HCT116 (cell line): ENCODE results near the gene HHATL. TPM values are rescaled to one million over a fixed set of nuclear protein-coding genes. Genes with fewer than 3 reads are reported as not detected.

ENCODE experiments used
- ATAC-seq: fragments of 200-7000 bp; cut with Tn5 transposase; 2 replicates; pipeline ENCODE4 v1.9.1; 2020; ENCODE audit warnings: mild to moderate bottlenecking, moderate library complexity
- BruUV-seq: library from RNA; stranded (reverse); fragments of 400-500 nt; replicated peaks from 2 replicates; lab custom pipeline; 2021; lab: Mats Ljungman, UMichigan
- CTCF ChIA-PET: fragments of 300-600 bp; sonication (Branson Sonifier 250); formaldehyde crosslinking; loops from one replicate; lab custom pipeline; 2021; ENCODE audit warnings: antibody characterized with exemption; lab: Charles Lee
- POLR2A ChIA-PET: fragments of 300-600, 350-600 bp; sonication (Branson Sonifier 250); formaldehyde crosslinking; loops from one replicate; lab custom pipeline; 2021; ENCODE audit warnings: antibody characterized with exemption; lab: Charles Lee
- RAD21 ChIA-PET, 2 experiments: fragments of 300-600 bp; sonication (Branson Sonifier 250); formaldehyde crosslinking; loops; one replicate each; lab custom pipeline; 2023; ENCODE audit warnings: low total read pairs in 2 of 2; ENCODE audit not compliant: uncharacterized antibody in 2 of 2, unreplicated experiment in 2 of 2, low non-redundant PET in 1 of 2; lab: Charles Lee
- DNase-seq: peaks from one replicate; pipeline ENCODE4 v3.0.0-alpha.2; 2010; ENCODE audit warnings: low read depth, low spot score
- H2AFZ ChIP-seq: fragments of 200-600 bp; shearing (Covaris generic), sonication (generic); 2 replicates; pipeline ENCODE4 v1.6.1; 2017; ENCODE audit warnings: low read depth, mixed run types, mixed read lengths, antibody characterized with exemption, low read length; ENCODE audit not compliant: poor library complexity, severe bottlenecking
- H3K27ac ChIP-seq: 2 replicates; pipeline ENCODE4 v1.5.1; 2012; ENCODE audit warnings: low read depth, low read length
- H3K27me3 ChIP-seq: fragments of 200-600 bp; sonication (generic); 2 replicates; pipeline ENCODE4 v1.6.1; 2016; ENCODE audit warnings: mixed run types, low read length, mixed read lengths; ENCODE audit not compliant: insufficient read depth
- H3K36me3 ChIP-seq, 2 experiments: fragments of 200-500 bp in 1 of 2; fragments of 200-600 bp in 1 of 2; sonication (Bioruptor generic) in 1 of 2; sonication (generic) in 1 of 2; 2 replicates each; pipeline versions ENCODE4 v1.5.1 to v1.6.1; 2014 to 2016; ENCODE audit warnings: low read length in 2 of 2, inconsistent platforms in 1 of 2, mixed read lengths in 1 of 2, mixed run types in 1 of 2; ENCODE audit not compliant: insufficient read depth in 2 of 2, control insufficient read depth in 1 of 2
- H3K4me1 ChIP-seq, 2 experiments: fragments of 200-600 bp in 1 of 2; sonication (generic) in 1 of 2; 2 replicates each; pipeline versions ENCODE4 v1.5.1 to v1.6.1; 2012 to 2017; ENCODE audit warnings: low read length in 2 of 2, inconsistent platforms in 1 of 2, mild to moderate bottlenecking in 1 of 2, mixed read lengths in 1 of 2, mixed run types in 1 of 2, moderate library complexity in 1 of 2; ENCODE audit not compliant: insufficient read depth in 2 of 2, control insufficient read depth in 1 of 2
- H3K4me2 ChIP-seq: fragments of 200-600 bp; sonication (generic); 2 replicates; pipeline ENCODE4 v1.6.1; 2017; ENCODE audit warnings: mixed run types, low read length, mixed read lengths
- H3K4me3 ChIP-seq, 2 experiments: fragments of 200-600 bp in 1 of 2; sonication (generic) in 1 of 2; replicated peaks in 1 of 2; 2 replicates each; pipeline ENCODE4 v1.5.1; 2011 to 2016; ENCODE audit warnings: low read length in 2 of 2, control low read depth in 1 of 2, low read depth in 1 of 2, mild to moderate bottlenecking in 1 of 2, mixed read lengths in 1 of 2, mixed run types in 1 of 2
- H3K79me2 ChIP-seq: fragments of 200-600 bp; sonication (generic); 2 replicates; pipeline ENCODE4 v1.6.1; 2017; ENCODE audit warnings: mild to moderate bottlenecking, mixed run types, low read length, moderate library complexity, mixed read lengths; ENCODE audit not compliant: insufficient read depth
- H3K9ac ChIP-seq: fragments of 200-600 bp; sonication (generic); 2 replicates; pipeline ENCODE4 v1.6.1; 2016; ENCODE audit warnings: low read length, mixed read lengths
- H3K9me2 ChIP-seq: fragments of 200-600 bp; sonication (generic), shearing (Covaris generic); 2 replicates; pipeline ENCODE4 v1.6.1; 2017; ENCODE audit warnings: mixed run types, mild to moderate bottlenecking, moderate library complexity; ENCODE audit not compliant: insufficient read depth
- H3K9me3 ChIP-seq, 2 experiments: fragments of 200-500 bp in 1 of 2; fragments of 200-600 bp in 1 of 2; sonication (Bioruptor generic) in 1 of 2; sonication (generic) in 1 of 2; 2 replicates each; pipeline ENCODE4 v1.6.1; 2014 to 2017; ENCODE audit warnings: low read length in 2 of 2, mixed read lengths in 2 of 2, inconsistent platforms in 1 of 2, low read depth in 1 of 2, mild to moderate bottlenecking in 1 of 2, mixed run types in 1 of 2, moderate library complexity in 1 of 2; ENCODE audit not compliant: control insufficient read depth in 1 of 2, insufficient read depth in 1 of 2
- H4K20me1 ChIP-seq: fragments of 200-600 bp; sonication (generic), shearing (Covaris generic); 2 replicates; pipeline ENCODE4 v1.6.1; 2017; ENCODE audit warnings: mixed run types, mild to moderate bottlenecking, moderate library complexity; ENCODE audit not compliant: insufficient read depth
- CBX3 ChIP-seq: IDR thresholded peaks from 2 replicates; pipeline ENCODE4 v1.6.1; 2012; ENCODE audit warnings: low read depth
- EZH2 ChIP-seq: fragments of 200-600 bp; sonication (generic); IDR thresholded peaks from 2 replicates; pipeline ENCODE4 v1.6.1; 2017; ENCODE audit warnings: antibody characterized with exemption, mixed run types
- JUND ChIP-seq: IDR thresholded peaks from 2 replicates; pipeline ENCODE4 v1.6.1; 2012
- POLR2AphosphoS5 ChIP-seq: IDR thresholded peaks from 2 replicates; pipeline ENCODE4 v1.6.1; 2011; ENCODE audit warnings: mild to moderate bottlenecking, low read depth, low read length, moderate library complexity
- RAD21 ChIP-seq: IDR thresholded peaks from 2 replicates; pipeline ENCODE4 v1.6.1; 2012; ENCODE audit warnings: low read depth, mild to moderate bottlenecking
- SRF ChIP-seq: IDR thresholded peaks from 2 replicates; pipeline ENCODE4 v1.6.1; 2012; ENCODE audit warnings: low read depth
- YY1 ChIP-seq: IDR thresholded peaks from 2 replicates; pipeline ENCODE4 v1.6.1; 2011; ENCODE audit warnings: low read length, low read depth, moderate library complexity, mild to moderate bottlenecking; ENCODE audit not compliant: insufficient replicate concordance; ENCODE audit errors: extremely low read depth
- ZNF274 ChIP-seq: fragments of 200-500 bp; sonication (Bioruptor generic); IDR thresholded peaks from 2 replicates; pipeline ENCODE4 v1.6.1; 2014; ENCODE audit warnings: mild to moderate bottlenecking, low read depth, low read length, inconsistent platforms
- intact Hi-C: fragments of 100-400 bp; cut with micrococcal nuclease; formaldehyde crosslinking; loops from 2 replicates; pipeline ENCODE4 v1.10.0; 2022
- total RNA-seq: library from RNA; stranded (reverse); gene quantifications from one replicate; pipeline ENCODE4 v1.2.1, GENCODE V29; 2021; ENCODE audit not compliant: unreplicated experiment
- TF ChIP-seq, protein P1 (sequence below): IDR thresholded peaks from 2 replicates; pipeline ENCODE4 v1.6.1; 2012
- TF ChIP-seq, protein P2 (sequence below): IDR thresholded peaks from 2 replicates; pipeline ENCODE4 v1.6.1; 2011; ENCODE audit warnings: mild to moderate bottlenecking, low read length, moderate library complexity; ENCODE audit not compliant: insufficient replicate concordance; ENCODE audit errors: extremely low read depth

The HHATL gene
- total RNA-seq, 1 experiment from 2014 or later = 0.52 TPM

DNA sequence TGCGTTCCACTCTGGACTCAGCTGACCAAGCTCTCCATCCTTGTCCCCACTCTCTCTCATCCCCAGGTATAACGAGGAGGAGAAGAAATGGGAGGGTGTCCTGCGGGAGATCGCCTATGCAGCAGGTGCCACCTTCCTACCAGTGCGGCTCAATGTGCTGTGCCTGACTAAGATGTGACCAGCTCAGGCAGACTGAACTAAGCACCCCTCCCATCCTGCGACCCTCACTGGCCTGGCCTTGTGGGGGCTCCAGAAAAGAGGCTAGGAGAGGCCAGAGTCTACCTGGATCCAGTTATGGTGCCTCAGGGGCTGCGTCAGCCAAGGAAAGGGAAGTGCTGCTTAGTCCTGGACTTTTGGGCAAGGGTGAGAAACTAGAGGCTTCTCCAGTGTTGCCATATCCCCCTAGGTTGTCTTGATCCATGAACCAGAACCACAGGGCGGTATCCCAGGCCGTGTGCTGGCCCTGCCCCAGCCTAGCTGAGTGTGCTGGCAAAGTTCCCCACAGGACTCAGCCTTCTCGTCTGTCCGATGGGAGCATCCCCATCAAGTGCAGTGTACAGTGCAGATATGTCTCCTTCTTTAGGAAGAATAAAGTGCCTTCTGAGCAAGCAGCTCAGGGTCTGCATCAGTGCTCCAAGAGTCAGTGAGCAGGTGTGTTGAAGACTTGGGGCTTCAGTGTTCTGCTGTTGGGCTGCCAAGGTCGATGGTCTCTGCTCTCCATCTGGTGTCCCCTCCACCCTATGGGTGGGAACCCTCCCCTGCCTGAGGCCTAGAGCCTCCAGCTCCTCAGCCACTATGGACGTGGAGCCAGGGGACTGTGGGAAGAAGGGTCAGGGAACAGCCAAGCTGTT lies 10.6 kb downstream of the HHATL start:
- H3K9me3 ChIP-seq = no peaks in the 10 kb centered on the region
- intact Hi-C loops = no loop called here
- DNase-seq = no peak
- H3K36me3 ChIP-seq = no peaks in the 10 kb centered on the region
- no peak overlapping the region for H3K4me3 ChIP-seq
- TF ChIP-seq SRF (no peak), ZNF274 (no peak)
- TF ChIP-seq, protein P1, sequence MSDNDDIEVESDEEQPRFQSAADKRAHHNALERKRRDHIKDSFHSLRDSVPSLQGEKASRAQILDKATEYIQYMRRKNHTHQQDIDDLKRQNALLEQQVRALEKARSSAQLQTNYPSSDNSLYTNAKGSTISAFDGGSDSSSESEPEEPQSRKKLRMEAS = no peak
- TF ChIP-seq, all 23 proteins: peak for 0
- RAD21 ChIA-PET = no interaction called here
- no peaks in the 10 kb centered on the region for H3K79me2 ChIP-seq
- no peak for ATAC-seq
- peaks cover 0 to 3% of the 10 kb centered on the region in 2 experiments; a peak in 1 of 4 replicates for H3K4me1 ChIP-seq
- no TSS peak for BruUV-seq
- no peak overlapping the region for H3K9ac ChIP-seq
- H3K4me2 ChIP-seq = no peak overlapping the region
- CTCF ChIA-PET = no interaction called here
- peaks cover 6% of the 10 kb centered on the region; the same call in 1 of the 2 replicates for H3K27me3 ChIP-seq
- H4K20me1 ChIP-seq = no peaks in the 10 kb centered on the region
- no peaks in the 10 kb centered on the region for H3K9me2 ChIP-seq
- no peak overlapping the region for H3K27ac ChIP-seq
- POLR2A ChIA-PET = no interaction called here
- H2AFZ ChIP-seq = no peak overlapping the region

DNA sequence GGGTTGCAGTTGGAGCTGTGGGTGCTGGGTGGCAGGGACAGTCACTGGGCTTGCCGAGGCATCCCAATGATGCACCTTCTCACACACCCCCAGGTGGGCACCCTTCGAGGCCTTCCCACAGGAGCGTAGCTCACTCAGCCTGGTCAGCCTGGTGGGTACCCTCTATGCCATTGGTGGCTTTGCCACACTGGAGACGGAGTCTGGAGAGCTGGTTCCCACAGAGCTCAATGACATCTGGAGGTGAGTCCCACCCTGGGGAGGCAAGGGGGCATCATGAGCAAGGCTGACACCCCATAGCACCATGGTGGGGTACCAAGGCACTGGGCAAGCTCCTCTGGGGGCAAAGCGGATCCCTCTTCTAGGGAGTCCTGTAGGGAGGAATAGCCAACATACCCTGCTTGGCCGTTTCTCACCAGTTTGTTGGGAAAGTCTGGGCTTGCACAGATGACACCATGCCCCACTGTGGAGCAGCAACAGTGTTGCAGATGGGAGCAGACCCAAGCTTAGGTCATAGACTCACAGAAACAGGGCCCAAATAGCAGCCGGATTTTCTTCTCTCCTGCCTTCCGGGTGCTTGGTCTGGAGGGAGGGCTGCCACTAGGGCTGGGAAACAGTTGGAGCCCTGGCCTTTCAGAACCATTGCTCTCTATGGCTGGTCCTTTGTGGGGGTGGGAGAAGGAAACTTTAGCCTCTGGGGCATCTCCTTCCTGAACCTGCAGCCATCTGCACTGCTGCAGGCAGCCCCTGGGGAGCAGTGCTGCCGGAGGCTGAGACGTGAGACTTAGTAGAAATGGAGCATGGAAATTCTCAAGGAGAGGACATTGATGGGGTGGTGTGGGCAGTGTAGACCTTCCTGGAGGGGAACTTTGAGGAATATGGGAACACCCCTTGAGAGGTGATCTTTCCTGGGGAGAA lies 11.6 kb downstream of the HHATL start:
- H3K4me2 ChIP-seq = no peak overlapping the region
- ChIA-PET CTCF (no interaction called here), RAD21 (no interaction called here), POLR2A (no interaction called here)
- H3K4me1 ChIP-seq = peaks cover 0 to 3% of the 10 kb centered on the region in 2 experiments; a peak in 1 of 4 replicates
- no peak for DNase-seq
- no peaks in the 10 kb centered on the region for H3K9me2 ChIP-seq
- no peaks in the 10 kb centered on the region for H3K36me3 ChIP-seq
- no TSS peak for BruUV-seq
- H2AFZ ChIP-seq = no peak overlapping the region
- ATAC-seq = peak; percentile 19; the same call in 1 of the 2 replicates
- intact Hi-C loops = no loop called here
- H4K20me1 ChIP-seq = no peaks in the 10 kb centered on the region
- no peak overlapping the region for H3K27ac ChIP-seq
- no peaks in the 10 kb centered on the region for H3K9me3 ChIP-seq
- H3K4me3 ChIP-seq = no peak overlapping the region
- no peak overlapping the region for H3K9ac ChIP-seq
- TF ChIP-seq EZH2 (no peak), SRF (no peak), JUND (no peak), YY1 (no peak), CBX3 (no peak), POLR2AphosphoS5 (no peak), RAD21 (no peak)
- TF ChIP-seq, protein P1 = no peak
- TF ChIP-seq, protein P2, sequence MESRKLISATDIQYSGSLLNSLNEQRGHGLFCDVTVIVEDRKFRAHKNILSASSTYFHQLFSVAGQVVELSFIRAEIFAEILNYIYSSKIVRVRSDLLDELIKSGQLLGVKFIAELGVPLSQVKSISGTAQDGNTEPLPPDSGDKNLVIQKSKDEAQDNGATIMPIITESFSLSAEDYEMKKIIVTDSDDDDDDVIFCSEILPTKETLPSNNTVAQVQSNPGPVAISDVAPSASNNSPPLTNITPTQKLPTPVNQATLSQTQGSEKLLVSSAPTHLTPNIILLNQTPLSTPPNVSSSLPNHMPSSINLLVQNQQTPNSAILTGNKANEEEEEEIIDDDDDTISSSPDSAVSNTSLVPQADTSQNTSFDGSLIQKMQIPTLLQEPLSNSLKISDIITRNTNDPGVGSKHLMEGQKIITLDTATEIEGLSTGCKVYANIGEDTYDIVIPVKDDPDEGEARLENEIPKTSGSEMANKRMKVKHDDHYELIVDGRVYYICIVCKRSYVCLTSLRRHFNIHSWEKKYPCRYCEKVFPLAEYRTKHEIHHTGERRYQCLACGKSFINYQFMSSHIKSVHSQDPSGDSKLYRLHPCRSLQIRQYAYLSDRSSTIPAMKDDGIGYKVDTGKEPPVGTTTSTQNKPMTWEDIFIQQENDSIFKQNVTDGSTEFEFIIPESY = no peak
- peaks cover 3% of the 10 kb centered on the region; the same call in 1 of the 2 replicates for H3K27me3 ChIP-seq
- no peaks in the 10 kb centered on the region for H3K79me2 ChIP-seq
